Caco-2 (cell line): ENCODE results near the gene OTOA. TPM values are rescaled to one million over a fixed set of nuclear protein-coding genes. Genes with fewer than 3 reads are reported as not detected.

Experiments used
- BruUV-seq: library from RNA; stranded (reverse); fragments of 400-500 nt; replicated peaks from 2 replicates; lab custom pipeline; 2021; lab: Mats Ljungman, UMichigan
- CTCF ChIA-PET: fragments of 300-600 bp; sonication (Branson Sonifier 250); formaldehyde crosslinking; loops from one replicate; lab custom pipeline; 2022; ENCODE audit warnings: antibody characterized with exemption; lab: Charles Lee
- POLR2A ChIA-PET: fragments of 300-600 bp; sonication (Branson Sonifier 250); formaldehyde crosslinking; loops from one replicate; lab custom pipeline; 2022; ENCODE audit warnings: antibody characterized with exemption; lab: Charles Lee
- DNase-seq, 2 experiments: peaks; one replicate each; pipeline versions ENCODE4 v3.0.0 to v3.0.0-alpha.2; 2020 to 2022
- H3K27me3 ChIP-seq: replicated peaks from 2 replicates; pipeline ENCODE4 v1.6.0; 2011; ENCODE audit warnings: low read length; ENCODE audit not compliant: control insufficient read depth, insufficient read depth
- H3K36me3 ChIP-seq: 2 replicates; pipeline ENCODE4 v1.5.1; 2011; ENCODE audit warnings: low read length; ENCODE audit not compliant: control insufficient read depth, insufficient read depth
- H3K4me1 ChIP-seq: fragments of 250-450 bp; sonication (Bioruptor Pico); 2 replicates; pipeline ENCODE4 v1.5.1; 2020; ENCODE audit warnings: mild to moderate bottlenecking
- H3K4me3 ChIP-seq: 2 replicates; pipeline ENCODE4 v1.5.1; 2011; ENCODE audit warnings: low read depth, mild to moderate bottlenecking, control low read depth, low read length
- H3K9me3 ChIP-seq: fragments of 250-450 bp; sonication (Bioruptor Pico); 2 replicates; pipeline ENCODE4 v1.5.1; 2020; ENCODE audit warnings: mild to moderate bottlenecking, moderate library complexity
- H3K27ac Mint-ChIP-seq: one replicate; pipeline ENCODE4 v1.8.0; 2022; ENCODE audit warnings: mixed read lengths; ENCODE audit not compliant: unreplicated experiment
- H3K27me3 Mint-ChIP-seq: one replicate; pipeline ENCODE4 v1.8.0; 2022; ENCODE audit warnings: mixed read lengths; ENCODE audit not compliant: insufficient read depth, unreplicated experiment
- H3K36me3 Mint-ChIP-seq: one replicate; pipeline ENCODE4 v1.8.0; 2022; ENCODE audit warnings: mild to moderate bottlenecking, mixed read lengths; ENCODE audit not compliant: insufficient read depth, unreplicated experiment
- H3K4me1 Mint-ChIP-seq: one replicate; pipeline ENCODE4 v1.8.0; 2022; ENCODE audit warnings: low read depth, mixed read lengths; ENCODE audit not compliant: unreplicated experiment
- H3K4me3 Mint-ChIP-seq: one replicate; pipeline ENCODE4 v1.8.0; 2022; ENCODE audit warnings: mild to moderate bottlenecking, moderate library complexity, mixed read lengths; ENCODE audit not compliant: unreplicated experiment
- H3K9me3 Mint-ChIP-seq: one replicate; pipeline ENCODE4 v1.8.0; 2022; ENCODE audit warnings: mixed read lengths; ENCODE audit not compliant: unreplicated experiment
- CTCF ChIP-seq, 2 experiments: fragments of 200-600 bp in 1 of 2; IDR thresholded peaks; 1 replicate in 1 of 2; 2 replicates in 1 of 2; pipeline versions ENCODE4 v1.5.1 to v1.8.0; 2011 to 2022; ENCODE audit warnings: antibody characterized with exemption in 1 of 2, control low read depth in 1 of 2, inconsistent platforms in 1 of 2, low read depth in 1 of 2, low read length in 1 of 2, mild to moderate bottlenecking in 1 of 2, moderate library complexity in 1 of 2; ENCODE audit not compliant: insufficient read depth in 1 of 2, severe bottlenecking in 1 of 2, unreplicated experiment in 1 of 2
- intact Hi-C: fragments of 100-400 bp; cut with micrococcal nuclease; formaldehyde crosslinking; loops from one replicate; pipeline ENCODE4 v1.10.0; 2022; ENCODE audit not compliant: unreplicated experiment
- total RNA-seq: library from RNA; stranded (reverse); gene quantifications from 2 replicates; pipeline ENCODE4 v1.2.3, GENCODE V29; 2022

Gene OTOA
- total RNA-seq, 1 experiment from 2014 or later, result not detected

- no peaks in the 10 kb centered on the region for H3K9me3 ChIP-seq
- POLR2A ChIA-PET, result no interaction called here
- H3K4me3 ChIP-seq, result no peak overlapping the region
- DNase-seq, result no peak
- no peaks in the 10 kb centered on the region for H3K9me3 Mint-ChIP-seq
- no peaks in the 10 kb centered on the region for H3K36me3 Mint-ChIP-seq
- H3K4me3 Mint-ChIP-seq, result no peak overlapping the region
- no peaks in the 10 kb centered on the region for H3K4me1 Mint-ChIP-seq
- intact Hi-C loops, result no loop called here
- no peaks in the 10 kb centered on the region for H3K27me3 Mint-ChIP-seq
- BruUV-seq, result no TSS peak
- no peaks in the 10 kb centered on the region for H3K4me1 ChIP-seq
- CTCF ChIA-PET, result no interaction called here
- no peak for TF ChIP-seq CTCF (IDR thresholded peaks at IDR 0.05; ENCODE audit: insufficient read depth in 1 of 2, low read depth in 1 of 2, low read length in 1 of 2, severe bottlenecking in 1 of 2, unreplicated experiment in 1 of 2)
- no peak overlapping the region for H3K27ac Mint-ChIP-seq
- H3K27me3 ChIP-seq, result no peaks in the 10 kb centered on the region
- H3K36me3 ChIP-seq, result no peaks in the 10 kb centered on the region
These were observed 39.4 kb downstream of the OTOA start for GRCh38 chr16:21703156-21703555.

GRCh38 chr16:21703589-21704174, 39.9 kb downstream of the OTOA start:
- H3K4me1 ChIP-seq, result no peaks in the 10 kb centered on the region
- H3K4me3 Mint-ChIP-seq, result no peak overlapping the region
- no peaks in the 10 kb centered on the region for H3K36me3 ChIP-seq
- DNase-seq, result no peak
- ChIA-PET POLR2A (no interaction called here), CTCF (no interaction called here)
- H3K4me3 ChIP-seq, result no peak overlapping the region
- H3K4me1 Mint-ChIP-seq, result no peaks in the 10 kb centered on the region
- no peaks in the 10 kb centered on the region for H3K27me3 Mint-ChIP-seq
- BruUV-seq, result no TSS peak
- H3K27ac Mint-ChIP-seq, result no peak overlapping the region
- intact Hi-C loops, result no loop called here
- H3K9me3 Mint-ChIP-seq, result no peaks in the 10 kb centered on the region
- TF ChIP-seq CTCF (IDR thresholded peaks at IDR 0.05; ENCODE audit: insufficient read depth in 1 of 2, low read depth in 1 of 2, low read length in 1 of 2, severe bottlenecking in 1 of 2, unreplicated experiment in 1 of 2), result no peak
- H3K9me3 ChIP-seq, result no peaks in the 10 kb centered on the region
- no peaks in the 10 kb centered on the region for H3K27me3 ChIP-seq
- H3K36me3 Mint-ChIP-seq, result no peaks in the 10 kb centered on the region

GRCh38 chr16:21704266-21704665, 40.5 kb downstream of the OTOA start:
- Mint-ChIP-seq H3K27me3 (no peaks in the 10 kb centered on the region), H3K4me3 (no peak overlapping the region), H3K9me3 (no peaks in the 10 kb centered on the region), H3K27ac (no peak overlapping the region), H3K36me3 (no peaks in the 10 kb centered on the region), H3K4me1 (no peaks in the 10 kb centered on the region)
- ChIA-PET CTCF (no interaction called here), POLR2A (no interaction called here)
- H3K4me1 ChIP-seq, result no peaks in the 10 kb centered on the region
- H3K4me3 ChIP-seq, result no peak overlapping the region
- no TSS peak for BruUV-seq
- DNase-seq, result no peak
- H3K9me3 ChIP-seq, result no peaks in the 10 kb centered on the region
- H3K36me3 ChIP-seq, result no peaks in the 10 kb centered on the region
- TF ChIP-seq CTCF (IDR thresholded peaks at IDR 0.05; ENCODE audit: insufficient read depth in 1 of 2, low read depth in 1 of 2, low read length in 1 of 2, severe bottlenecking in 1 of 2, unreplicated experiment in 1 of 2), result no peak
- no peaks in the 10 kb centered on the region for H3K27me3 ChIP-seq
- intact Hi-C loops, result no loop called here
